ENCODE measurements around the gene DAB2.

DNA sequence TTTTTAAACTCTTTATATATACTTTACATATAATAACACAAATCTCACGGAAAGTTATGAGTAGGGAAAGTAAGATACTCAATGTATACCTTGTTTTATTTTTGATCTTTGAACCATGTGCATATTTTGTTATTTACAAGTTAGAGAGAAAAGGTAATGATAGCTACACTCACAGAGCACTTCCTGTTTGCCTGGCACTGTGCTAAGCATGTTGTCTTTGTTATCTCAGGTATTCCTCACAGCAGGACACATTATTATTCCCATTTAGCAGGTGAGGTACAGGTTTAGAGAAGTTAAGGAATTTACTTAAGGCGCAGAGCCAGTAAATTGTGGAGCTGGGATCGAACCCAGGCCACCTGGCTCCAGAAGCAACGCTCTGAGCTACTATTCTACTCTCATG, 63.5 kb downstream of the DAB2 start:
- TF ChIP-seq, protein P1, sequence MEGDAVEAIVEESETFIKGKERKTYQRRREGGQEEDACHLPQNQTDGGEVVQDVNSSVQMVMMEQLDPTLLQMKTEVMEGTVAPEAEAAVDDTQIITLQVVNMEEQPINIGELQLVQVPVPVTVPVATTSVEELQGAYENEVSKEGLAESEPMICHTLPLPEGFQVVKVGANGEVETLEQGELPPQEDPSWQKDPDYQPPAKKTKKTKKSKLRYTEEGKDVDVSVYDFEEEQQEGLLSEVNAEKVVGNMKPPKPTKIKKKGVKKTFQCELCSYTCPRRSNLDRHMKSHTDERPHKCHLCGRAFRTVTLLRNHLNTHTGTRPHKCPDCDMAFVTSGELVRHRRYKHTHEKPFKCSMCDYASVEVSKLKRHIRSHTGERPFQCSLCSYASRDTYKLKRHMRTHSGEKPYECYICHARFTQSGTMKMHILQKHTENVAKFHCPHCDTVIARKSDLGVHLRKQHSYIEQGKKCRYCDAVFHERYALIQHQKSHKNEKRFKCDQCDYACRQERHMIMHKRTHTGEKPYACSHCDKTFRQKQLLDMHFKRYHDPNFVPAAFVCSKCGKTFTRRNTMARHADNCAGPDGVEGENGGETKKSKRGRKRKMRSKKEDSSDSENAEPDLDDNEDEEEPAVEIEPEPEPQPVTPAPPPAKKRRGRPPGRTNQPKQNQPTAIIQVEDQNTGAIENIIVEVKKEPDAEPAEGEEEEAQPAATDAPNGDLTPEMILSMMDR (conservative IDR thresholded peaks at IDR 0.05; ENCODE audit: low read length) = no peak
- no peak for TF ChIP-seq EZH2phosphoT487 (IDR thresholded peaks at IDR 0.05; ENCODE audit: borderline replicate concordance, low read depth, low read length)
